ENCODE results near the gene POU2F3.

GRCh38 chr11:120334332-120334731 is 94.4 kb downstream of the POU2F3 start:
- TF ChIP-seq POLR2A (IDR thresholded peaks at IDR 0.05) (no peak), CTCF (IDR thresholded peaks at IDR 0.05) (no peak), POLR2AphosphoS5 (IDR thresholded peaks at IDR 0.05) (no peak)
